HG03521 (cell line): ENCODE measurements around the gene LYRM1.
"Not testable (repeated sequence)": the region's sequence is repeated elsewhere in the genome, so short reads cannot be mapped to it uniquely, and the experiment has no call there.

Experiments
- ATAC-seq: cut with Tn5 transposase; IDR thresholded peaks from one replicate; pipeline ENCODE4 v1.9.1; 2021; ENCODE audit warnings: mild to moderate bottlenecking, moderate library complexity; ENCODE audit not compliant: unreplicated experiment

The LYRM1 gene

GRCh38 chr16:20931066-20931600, 30.6 kb downstream of the LYRM1 start:
- ATAC-seq, result no peak

GRCh38 chr16:20933589-20933988, 33.0 kb downstream of the LYRM1 start:
- ATAC-seq, result no peak

- ATAC-seq, result no peak
Observed at GRCh38 chr16:20937736-20938135, 37.2 kb downstream of the LYRM1 start.

GRCh38 chr16:20938426-20938825, 37.9 kb downstream of the LYRM1 start:
- ATAC-seq, result no peak

- ATAC-seq, result no peak
Observed at GRCh38 chr16:20939611-20940010, 39.0 kb downstream of the LYRM1 start.

GRCh38 chr16:20940871-20941635, 40.5 kb downstream of the LYRM1 start:
- no peak for ATAC-seq

GRCh38 chr16:20941636-20941926, 41.0 kb downstream of the LYRM1 start:
- ATAC-seq, result no peak

GRCh38 chr16:20942256-20942655, 41.7 kb downstream of the LYRM1 start:
- no peak for ATAC-seq

- no peak for ATAC-seq
Observed at GRCh38 chr16:20944861-20945574, 44.4 kb downstream of the LYRM1 start.

- ATAC-seq, result not testable (repeated sequence)
Observed at GRCh38 chr16:20945575-20945875, 45.0 kb downstream of the LYRM1 start.

GRCh38 chr16:20946015-20946629, 45.6 kb downstream of the LYRM1 start:
- ATAC-seq, result no peak

- ATAC-seq, result no peak
Observed at GRCh38 chr16:20948444-20948843, 47.9 kb downstream of the LYRM1 start.

- ATAC-seq, result no peak
Observed at GRCh38 chr16:20949660-20950059, 49.1 kb downstream of the LYRM1 start.

GRCh38 chr16:20950294-20950693, 49.7 kb downstream of the LYRM1 start:
- no peak for ATAC-seq

GRCh38 chr16:20952139-20952920, 51.8 kb downstream of the LYRM1 start:
- no peak for ATAC-seq

- ATAC-seq, result no peak
Observed at GRCh38 chr16:20954574-20954973, 54.0 kb downstream of the LYRM1 start.

- ATAC-seq, result no peak
Observed at GRCh38 chr16:20956319-20956718, 55.7 kb downstream of the LYRM1 start.

- ATAC-seq, result no peak
Observed at GRCh38 chr16:20957153-20957552, 56.6 kb downstream of the LYRM1 start.

GRCh38 chr16:20960899-20961298, 60.3 kb downstream of the LYRM1 start:
- ATAC-seq, result no peak

GRCh38 chr16:20968765-20969164, 68.2 kb downstream of the LYRM1 start:
- no peak for ATAC-seq

- no peak for ATAC-seq
Observed at GRCh38 chr16:20969386-20969785, 68.8 kb downstream of the LYRM1 start.
